B cell (primary cell): ENCODE results near the gene TBC1D14. TPM values are rescaled to one million over a fixed set of nuclear protein-coding genes. Genes with fewer than 3 reads are reported as not detected.

Experiments used
- ATAC-seq: fragments of 200-7000 bp; cut with Tn5 transposase; one replicate; pipeline ENCODE4 v1.10.0; 2021; ENCODE audit warnings: low read depth, mild to moderate bottlenecking, moderate number of reproducible peaks, moderate library complexity
- CTCF ChIA-PET: fragments of 350-600 bp; sonication (Branson Sonifier 250); formaldehyde crosslinking; loops from one replicate; lab custom pipeline; 2021; ENCODE audit warnings: antibody characterized with exemption, inconsistent platforms; lab: Charles Lee
- POLR2A ChIA-PET: fragments of 350-600 bp; sonication (Branson Sonifier 250); formaldehyde crosslinking; loops from one replicate; lab custom pipeline; 2021; ENCODE audit warnings: antibody characterized with exemption; lab: Charles Lee
- DNase-seq: peaks from one replicate; pipeline ENCODE4 v3.0.0; 2013
- H2AFZ ChIP-seq: 2 replicates; pipeline ENCODE4 v1.6.1; 2012; ENCODE audit warnings: mild to moderate bottlenecking, low read depth, low read length; ENCODE audit not compliant: insufficient read depth, poor library complexity, severe bottlenecking
- H3K27ac ChIP-seq, 2 donors: 1 replicate in 1 of 2; 2 replicates in 1 of 2; pipeline ENCODE4 v1.5.1; 2012 to 2013; ENCODE audit warnings: low read length in 2 of 2, mild to moderate bottlenecking in 2 of 2, moderate library complexity in 1 of 2
- H3K27me3 ChIP-seq, 4 experiments: fragments of 200-600 bp in 1 of 4; sonication (generic) in 1 of 4; replicated peaks in 1 of 4; 1 replicate in 2 of 4; 2 replicates in 2 of 4; pipeline versions ENCODE4 v1.6.1 to v1.7.0; 2013 to 2016; ENCODE audit warnings: low read length in 3 of 4, mild to moderate bottlenecking in 2 of 4, mixed read lengths in 1 of 4, moderate library complexity in 1 of 4; ENCODE audit not compliant: insufficient read depth in 4 of 4, control insufficient read depth in 3 of 4; ENCODE audit errors: control extremely low read depth in 1 of 4
- H3K36me3 ChIP-seq, 2 experiments: replicated peaks in 1 of 2; 1 replicate in 1 of 2; 2 replicates in 1 of 2; pipeline versions ENCODE4 v1.6.1 to v1.7.1; 2013; ENCODE audit warnings: low read length in 1 of 2; ENCODE audit not compliant: insufficient read depth in 2 of 2, control insufficient read depth in 1 of 2; ENCODE audit errors: control extremely low read depth in 1 of 2, extremely low read depth in 1 of 2
- H3K4me1 ChIP-seq, 2 donors: fragments of 200-600 bp in 1 of 2; sonication (generic) in 1 of 2; 1 replicate in 1 of 2; 2 replicates in 1 of 2; pipeline versions ENCODE4 v1.5.1 to v1.6.1; 2013 to 2017; ENCODE audit warnings: low read length in 2 of 2; ENCODE audit not compliant: control insufficient read depth in 2 of 2, insufficient read depth in 2 of 2
- H3K4me2 ChIP-seq: replicated peaks from 2 replicates; pipeline ENCODE3; 2012; ENCODE audit warnings: mild to moderate bottlenecking, low read depth, low read length; ENCODE audit not compliant: poor library complexity, severe bottlenecking
- H3K4me3 ChIP-seq, 5 experiments: fragments of 200-600 bp in 1 of 5; sonication (generic) in 1 of 5; 1 replicate in 3 of 5; 2 replicates in 2 of 5; pipeline versions ENCODE4 v1.5.1 to v1.7.0; 2011 to 2016; ENCODE audit warnings: low read length in 4 of 5, mild to moderate bottlenecking in 4 of 5, low read depth in 2 of 5, control low read depth in 1 of 5, moderate library complexity in 1 of 5; ENCODE audit not compliant: insufficient read depth in 1 of 5; ENCODE audit errors: control extremely low read depth in 1 of 5, extremely low read depth in 1 of 5
- H3K79me2 ChIP-seq: fragments of 200-600 bp; sonication (generic); one replicate; pipeline ENCODE4 v1.6.0; 2016; ENCODE audit warnings: low read length; ENCODE audit not compliant: control insufficient read depth, insufficient read depth
- H3K9ac ChIP-seq: fragments of 200-600 bp; sonication (generic); 2 replicates; pipeline ENCODE4 v1.6.1; 2017; ENCODE audit warnings: mild to moderate bottlenecking, low read length, moderate library complexity
- H3K9me3 ChIP-seq, 3 donors: one replicate each; pipeline versions ENCODE4 v1.6.1 to v1.7.1; 2013; ENCODE audit warnings: low read length in 2 of 3; ENCODE audit not compliant: control insufficient read depth in 2 of 3, insufficient read depth in 1 of 3; ENCODE audit errors: control extremely low read depth in 1 of 3
- H4K20me1 ChIP-seq: 2 replicates; pipeline ENCODE4 v1.6.0; 2012; ENCODE audit warnings: mild to moderate bottlenecking, low read length; ENCODE audit not compliant: insufficient read depth, control insufficient read depth, poor library complexity, severe bottlenecking
- H3K27ac Mint-ChIP-seq: one replicate; pipeline ENCODE4 v1.8.0; 2021; ENCODE audit warnings: mixed read lengths
- H3K27me3 Mint-ChIP-seq: one replicate; pipeline ENCODE4 v1.8.0; 2021; ENCODE audit warnings: mixed read lengths
- H3K4me1 Mint-ChIP-seq: one replicate; pipeline ENCODE4 v1.8.0; 2021; ENCODE audit warnings: mixed read lengths
- H3K4me3 Mint-ChIP-seq: one replicate; pipeline ENCODE4 v1.8.0; 2021; ENCODE audit warnings: mixed read lengths
- H3K9me3 Mint-ChIP-seq: one replicate; pipeline ENCODE4 v1.8.0; 2022; ENCODE audit warnings: mixed read lengths; ENCODE audit not compliant: insufficient read depth
- EZH2 ChIP-seq: IDR thresholded peaks from 2 replicates; pipeline ENCODE4 v1.6.1; 2012; ENCODE audit warnings: borderline replicate concordance, low read depth, mild to moderate bottlenecking, moderate library complexity, low read length; ENCODE audit not compliant: insufficient read depth, poor library complexity, severe bottlenecking
- WGBS: methylation state at CpG from one replicate; pipeline ENCODE4 v1.1.5; 2013; ENCODE audit warnings: missing lambda C conversion rate; ENCODE audit not compliant: insufficient coverage; 5-methylcytosine and 5-hydroxymethylcytosine counted together
- intact Hi-C: fragments of 100-400 bp; cut with micrococcal nuclease; formaldehyde crosslinking; loops from one replicate; pipeline ENCODE4 v1.10.0; 2022
- polyA plus RNA-seq: library from polyadenylated mRNA; depleted of rRNA; stranded (reverse); fragments of >200 nt; gene quantifications from 2 replicates; pipeline ENCODE4 v1.2.3, GENCODE V29; 2012
- total RNA-seq, 2 donors: library from RNA; stranded (reverse); fragments of 120-200 nt in 1 of 2; gene quantifications; 1 replicate in 1 of 2; 2 replicates in 1 of 2; pipeline versions ENCODE4 v1.2.3 to v1.2.4, GENCODE V29; 2013 to 2022
- TF ChIP-seq, protein P1 (sequence below): fragments of 200-600 bp; IDR thresholded peaks from one replicate; pipeline ENCODE4 v1.8.0; 2022; ENCODE audit warnings: antibody characterized with exemption, mild to moderate bottlenecking

Gene TBC1D14
- total and polyA plus RNA-seq, 2 donors (not counting 1 experiment from before 2014, with no cell fraction given) = 21.9 to 42.0 TPM

DNA sequence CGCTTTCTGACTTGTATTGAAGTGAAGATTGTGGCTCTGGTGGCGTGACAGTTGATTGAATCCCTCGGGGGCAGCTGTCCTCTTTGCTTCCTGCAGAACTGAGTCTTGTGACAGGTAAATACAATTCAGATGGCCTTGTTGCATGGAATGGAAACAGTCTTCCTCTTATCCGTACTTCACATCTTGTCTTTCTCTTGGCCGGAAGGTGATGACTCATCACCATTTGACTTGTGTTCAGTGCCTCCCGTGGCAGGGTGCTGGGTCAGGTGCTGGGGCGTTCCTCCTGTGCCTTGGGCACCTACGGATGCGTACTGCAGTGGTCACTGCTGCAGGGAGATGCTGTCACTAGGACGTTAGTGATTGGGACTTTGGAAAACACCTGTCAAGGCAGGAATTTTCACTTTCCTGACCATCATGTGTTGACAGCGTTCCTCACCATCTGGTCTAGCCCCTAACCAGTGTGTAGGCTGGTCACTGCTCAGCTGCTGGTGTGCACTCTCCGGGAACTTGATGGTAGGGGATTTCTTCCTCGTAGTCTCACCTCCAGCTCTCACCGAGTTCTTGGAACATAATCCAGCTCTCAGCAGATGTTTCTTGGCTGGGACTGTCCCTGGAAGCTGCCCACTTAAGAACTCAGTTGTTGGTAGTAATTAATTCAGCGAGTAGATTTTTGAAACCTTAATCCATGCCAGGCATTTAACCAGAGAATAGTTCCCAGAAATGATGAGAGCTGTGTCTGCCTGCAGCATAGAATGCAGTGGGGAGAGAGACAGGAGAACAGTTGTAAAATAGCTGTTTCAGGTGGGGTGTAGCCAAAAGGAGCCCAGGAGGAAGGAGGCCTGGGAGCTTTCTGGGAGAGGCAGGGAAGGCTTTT, 7.2 kb downstream of the TBC1D14 start:
- DNase-seq (peak; percentile 46), ATAC-seq (peak; percentile 42)
- peak overlapping the region in 1 of 5 experiments; percentile 21 for H3K4me3 ChIP-seq
- intact Hi-C loops = loop anchor here (1.0 to 10.0 kb wide), 4 partner anchors 8 to 202 kb away; partner anchors contain the start of genes BLOC1S4, GRPEL1 and TBC1D14
- H3K9me3 Mint-ChIP-seq = no peaks in the 10 kb centered on the region
- H3K27me3 Mint-ChIP-seq = no peaks in the 10 kb centered on the region
- H2AFZ ChIP-seq = peak overlapping the region; percentile 60
- CTCF ChIA-PET = interaction anchor here (0.9 to 1.6 kb wide), 7 partner anchors 8 to 152 kb away, joined by 3 to 9 read pairs (median 3); partner anchors contain the start of gene TBC1D14
- no peaks in the 10 kb centered on the region for H3K36me3 ChIP-seq
- H3K9ac ChIP-seq = peak overlapping the region; percentile 17
- peak overlapping the region; percentile 72 for H3K4me3 Mint-ChIP-seq
- H3K9me3 ChIP-seq = no peaks in the 10 kb centered on the region
- H3K4me1 ChIP-seq = peaks cover 37 to 43% of the 10 kb centered on the region in 2 donors
- peaks cover 52% of the 10 kb centered on the region for H4K20me1 ChIP-seq
- 56% methylated on average over 14 of the region's 15 CpGs for WGBS
- peaks cover 41% of the 10 kb centered on the region for H3K4me1 Mint-ChIP-seq
- POLR2A ChIA-PET = interaction anchor here (0.9 kb wide), 1 partner anchor 35 kb away, joined by 3 read pairs; no protein-coding TSS in a partner anchor
- H3K79me2 ChIP-seq = peaks cover 91% of the 10 kb centered on the region
- H3K27ac ChIP-seq = peak overlapping the region in 1 of 2 donors; percentile 19
- TF ChIP-seq, protein P1, sequence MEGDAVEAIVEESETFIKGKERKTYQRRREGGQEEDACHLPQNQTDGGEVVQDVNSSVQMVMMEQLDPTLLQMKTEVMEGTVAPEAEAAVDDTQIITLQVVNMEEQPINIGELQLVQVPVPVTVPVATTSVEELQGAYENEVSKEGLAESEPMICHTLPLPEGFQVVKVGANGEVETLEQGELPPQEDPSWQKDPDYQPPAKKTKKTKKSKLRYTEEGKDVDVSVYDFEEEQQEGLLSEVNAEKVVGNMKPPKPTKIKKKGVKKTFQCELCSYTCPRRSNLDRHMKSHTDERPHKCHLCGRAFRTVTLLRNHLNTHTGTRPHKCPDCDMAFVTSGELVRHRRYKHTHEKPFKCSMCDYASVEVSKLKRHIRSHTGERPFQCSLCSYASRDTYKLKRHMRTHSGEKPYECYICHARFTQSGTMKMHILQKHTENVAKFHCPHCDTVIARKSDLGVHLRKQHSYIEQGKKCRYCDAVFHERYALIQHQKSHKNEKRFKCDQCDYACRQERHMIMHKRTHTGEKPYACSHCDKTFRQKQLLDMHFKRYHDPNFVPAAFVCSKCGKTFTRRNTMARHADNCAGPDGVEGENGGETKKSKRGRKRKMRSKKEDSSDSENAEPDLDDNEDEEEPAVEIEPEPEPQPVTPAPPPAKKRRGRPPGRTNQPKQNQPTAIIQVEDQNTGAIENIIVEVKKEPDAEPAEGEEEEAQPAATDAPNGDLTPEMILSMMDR = no peak
- no peak for TF ChIP-seq EZH2
- H3K4me2 ChIP-seq = peak overlapping the region; percentile 64
- no peaks in the 10 kb centered on the region for H3K27me3 ChIP-seq
- H3K27ac Mint-ChIP-seq = peak overlapping the region; percentile 88
